NCI-H345 treated with DMSO at 0.1 percent for 48 hours (cell line): ENCODE measurements around the gene PDHB.
A peak's percentile ranks its signal among the peaks of the same experiment; 100 is the strongest.
"Not testable (repeated sequence)": the region's sequence is repeated elsewhere in the genome, so short reads cannot be mapped to it uniquely, and the experiment has no call there.

ENCODE experiments used
- DNase-seq: peaks from one replicate; lab custom pipeline; 2025; ENCODE audit not compliant: unreplicated experiment; lab: John Stamatoyannopoulos, UW

Gene PDHB

GRCh38 chr3:58440996-58441355, 7.3 kb upstream of the PDHB start:
- DNase-seq: not testable (repeated sequence)

GRCh38 chr3:58437276-58437675, 3.6 kb upstream of the PDHB start:
- DNase-seq: not testable (repeated sequence)

- DNase-seq: no peak
Measured at GRCh38 chr3:58434990-58435389, 1.4 kb upstream of the PDHB start.

GRCh38 chr3:58434511-58434910, 879 bp upstream of the PDHB start:
- no peak for DNase-seq

GRCh38 chr3:58434168-58434504, 504 bp upstream of the PDHB start:
- DNase-seq: no peak

GRCh38 chr3:58432905-58433304, 727 bp downstream of the PDHB start:
- DNase-seq: no peak

- no peak for DNase-seq
Measured at GRCh38 chr3:58429657-58430056, 4.0 kb downstream of the PDHB start.

- DNase-seq: no peak
Measured at GRCh38 chr3:58427661-58428361, 5.8 kb downstream of the PDHB start.

- no peak for DNase-seq
Measured at GRCh38 chr3:58425782-58426181, 7.8 kb downstream of the PDHB start.

GRCh38 chr3:58424613-58425012, 9.0 kb downstream of the PDHB start:
- DNase-seq: no peak

GRCh38 chr3:58422756-58423325, 10.8 kb downstream of the PDHB start:
- DNase-seq: no peak

- DNase-seq: no peak
Measured at GRCh38 chr3:58421004-58421403, 12.6 kb downstream of the PDHB start.

GRCh38 chr3:58419780-58420507, 13.7 kb downstream of the PDHB start:
- no peak for DNase-seq

- no peak for DNase-seq
Measured at GRCh38 chr3:58418227-58418626, 15.4 kb downstream of the PDHB start.

- DNase-seq: no peak
Measured at GRCh38 chr3:58417075-58417474, 16.6 kb downstream of the PDHB start.

- no peak for DNase-seq
Measured at GRCh38 chr3:58416191-58416590, 17.4 kb downstream of the PDHB start.

GRCh38 chr3:58414538-58415197, 19.0 kb downstream of the PDHB start:
- DNase-seq: peak; percentile 48

GRCh38 chr3:58411851-58412830, 21.5 kb downstream of the PDHB start:
- DNase-seq: no peak

- DNase-seq: no peak
Measured at GRCh38 chr3:58411036-58411435, 22.6 kb downstream of the PDHB start.

GRCh38 chr3:58409663-58410062, 24.0 kb downstream of the PDHB start:
- DNase-seq: no peak

- DNase-seq: no peak
Measured at GRCh38 chr3:58408906-58409305, 24.7 kb downstream of the PDHB start.
